ENCODE results near the gene ATP1B1. TPM values are rescaled to one million over a fixed set of nuclear protein-coding genes. Genes with fewer than 3 reads are reported as not detected.

ATP1B1 gene
- total and polyA plus RNA-seq, 2 experiments from 2014 or later = 6.9 to 16.1 TPM

GRCh38 chr1:169137357-169137756, 30.9 kb downstream of the ATP1B1 start:
- Histone ChIP-seq H3K79me2 (ENCODE audit: insufficient read depth) (no peaks in the 10 kb centered on the region), H4K20me1 (ENCODE audit: insufficient read depth) (no peaks in the 10 kb centered on the region), H3K36me3 (ENCODE audit: low read depth) (no peaks in the 10 kb centered on the region), H3K4me3 (no peak overlapping the region), H3K9me3 (ENCODE audit: low read depth) (no peaks in the 10 kb centered on the region), H2AFZ (no peak overlapping the region), H3K27me3 (replicated peaks; ENCODE audit: insufficient read depth) (no peaks in the 10 kb centered on the region), H3K4me1 (ENCODE audit: insufficient read depth) (no peaks in the 10 kb centered on the region), H3F3A (ENCODE audit: insufficient read depth) (no peaks in the 10 kb centered on the region), H3K9ac (no peak overlapping the region), H3K4me2 (ENCODE audit: unreplicated experiment) (no peak overlapping the region), H3K9me2 (ENCODE audit: insufficient read depth) (no peaks in the 10 kb centered on the region), H3K27ac (no peak overlapping the region)
- TF ChIP-seq EZH2 (IDR thresholded peaks at IDR 0.05; ENCODE audit: insufficient read depth, poor library complexity, severe bottlenecking) = no peak
- no peak for TF ChIP-seq EZH2phosphoT487 (IDR thresholded peaks at IDR 0.05; ENCODE audit: insufficient read depth, low read depth)
- 91 to 96% methylated on average over 4 of the region's 4 CpGs for WGBS, 2 experiments (ENCODE audit: low coverage in 1 of 2, low lambda C conversion rate in 2 of 2, missing lambda C conversion rate in 2 of 2)
- in situ Hi-C loops (cut with MboI) = no loop called here
- no peak for DNase-seq

- Histone ChIP-seq H3K79me2 (ENCODE audit: insufficient read depth) (no peaks in the 10 kb centered on the region), H3K9me3 (ENCODE audit: low read depth) (no peaks in the 10 kb centered on the region), H3K36me3 (ENCODE audit: low read depth) (no peaks in the 10 kb centered on the region), H3K4me1 (ENCODE audit: insufficient read depth) (no peaks in the 10 kb centered on the region), H2AFZ (no peak overlapping the region), H3K4me2 (ENCODE audit: unreplicated experiment) (no peak overlapping the region), H3K9me2 (ENCODE audit: insufficient read depth) (no peaks in the 10 kb centered on the region), H3F3A (ENCODE audit: insufficient read depth) (no peaks in the 10 kb centered on the region), H3K9ac (no peak overlapping the region), H3K4me3 (no peak overlapping the region), H4K20me1 (ENCODE audit: insufficient read depth) (no peaks in the 10 kb centered on the region), H3K27me3 (replicated peaks; ENCODE audit: insufficient read depth) (no peaks in the 10 kb centered on the region), H3K27ac (no peak overlapping the region)
- DNase-seq = no peak
- WGBS, 2 experiments (ENCODE audit: low coverage in 1 of 2, low lambda C conversion rate in 2 of 2, missing lambda C conversion rate in 2 of 2) = 95 to 99% methylated on average over 2 of the region's 2 CpGs
- in situ Hi-C loops (cut with MboI) = no loop called here
- TF ChIP-seq EZH2phosphoT487 (IDR thresholded peaks at IDR 0.05; ENCODE audit: insufficient read depth, low read depth) (no peak), EZH2 (IDR thresholded peaks at IDR 0.05; ENCODE audit: insufficient read depth, poor library complexity, severe bottlenecking) (no peak)
Observed at GRCh38 chr1:169138866-169139670, 32.6 kb downstream of the ATP1B1 start.

GRCh38 chr1:169141356-169141755, 34.9 kb downstream of the ATP1B1 start:
- WGBS, 2 experiments (ENCODE audit: low coverage in 1 of 2, low lambda C conversion rate in 2 of 2, missing lambda C conversion rate in 2 of 2) = 82 to 85% methylated on average over 3 of the region's 3 CpGs
- TF ChIP-seq EZH2 (IDR thresholded peaks at IDR 0.05; ENCODE audit: insufficient read depth, poor library complexity, severe bottlenecking) = no peak
- TF ChIP-seq EZH2phosphoT487 (IDR thresholded peaks at IDR 0.05; ENCODE audit: insufficient read depth, low read depth) = no peak
- DNase-seq = no peak
- no peaks in the 10 kb centered on the region for H3K9me3 ChIP-seq (ENCODE audit: low read depth)
- H3K9ac ChIP-seq = no peak overlapping the region
- no peaks in the 10 kb centered on the region for H3K27me3 ChIP-seq (replicated peaks; ENCODE audit: insufficient read depth)
- H3K4me1 ChIP-seq (ENCODE audit: insufficient read depth) = no peaks in the 10 kb centered on the region
- H2AFZ ChIP-seq = no peak overlapping the region
- no peaks in the 10 kb centered on the region for H3K36me3 ChIP-seq (ENCODE audit: low read depth)
- no peaks in the 10 kb centered on the region for H3K79me2 ChIP-seq (ENCODE audit: insufficient read depth)
- in situ Hi-C loops (cut with MboI) = no loop called here
- H3K9me2 ChIP-seq (ENCODE audit: insufficient read depth) = no peaks in the 10 kb centered on the region
- H3K4me3 ChIP-seq = no peak overlapping the region
- no peaks in the 10 kb centered on the region for H3F3A ChIP-seq (ENCODE audit: insufficient read depth)
- no peaks in the 10 kb centered on the region for H4K20me1 ChIP-seq (ENCODE audit: insufficient read depth)
- no peak overlapping the region for H3K4me2 ChIP-seq (ENCODE audit: unreplicated experiment)
- H3K27ac ChIP-seq = no peak overlapping the region

- in situ Hi-C loops (cut with MboI) = no loop called here
- no peaks in the 10 kb centered on the region for H4K20me1 ChIP-seq (ENCODE audit: insufficient read depth)
- H3K9ac ChIP-seq = no peak overlapping the region
- DNase-seq = no peak
- H3K79me2 ChIP-seq (ENCODE audit: insufficient read depth) = no peaks in the 10 kb centered on the region
- H3K9me2 ChIP-seq (ENCODE audit: insufficient read depth) = no peaks in the 10 kb centered on the region
- TF ChIP-seq EZH2 (IDR thresholded peaks at IDR 0.05; ENCODE audit: insufficient read depth, poor library complexity, severe bottlenecking) (no peak), EZH2phosphoT487 (IDR thresholded peaks at IDR 0.05; ENCODE audit: insufficient read depth, low read depth) (no peak)
- no peak overlapping the region for H2AFZ ChIP-seq
- no peaks in the 10 kb centered on the region for H3K36me3 ChIP-seq (ENCODE audit: low read depth)
- H3K27ac ChIP-seq = no peak overlapping the region
- no peaks in the 10 kb centered on the region for H3K27me3 ChIP-seq (replicated peaks; ENCODE audit: insufficient read depth)
- no peaks in the 10 kb centered on the region for H3K4me1 ChIP-seq (ENCODE audit: insufficient read depth)
- no peaks in the 10 kb centered on the region for H3K9me3 ChIP-seq (ENCODE audit: low read depth)
- H3K4me2 ChIP-seq (ENCODE audit: unreplicated experiment) = no peak overlapping the region
- no peak overlapping the region for H3K4me3 ChIP-seq
- H3F3A ChIP-seq (ENCODE audit: insufficient read depth) = no peaks in the 10 kb centered on the region
- 85 to 94% methylated on average over 1 of the region's 1 CpG for WGBS, 2 experiments (ENCODE audit: low coverage in 1 of 2, low lambda C conversion rate in 2 of 2, missing lambda C conversion rate in 2 of 2)
Observed at GRCh38 chr1:169142129-169142528, 35.6 kb downstream of the ATP1B1 start.

Data from GM23248 (cell line).